IPS-11a (cell line): ENCODE measurements around the gene FRMPD2.
"Not testable (repeated sequence)": the region's sequence is repeated elsewhere in the genome, so short reads cannot be mapped to it uniquely, and the experiment has no call there.

Source experiments
- H3K4me3 ChIP-seq: one replicate; pipeline ENCODE4 v1.5.1; 2013; ENCODE audit warnings: low read depth, low read length, control low read depth

FRMPD2 gene

GRCh38 chr10:48233559-48234005 is 40.9 kb downstream of the FRMPD2 start:
- no peak overlapping the region for H3K4me3 ChIP-seq

- no peak overlapping the region for H3K4me3 ChIP-seq
Observed at GRCh38 chr10:48232717-48233447, 41.6 kb downstream of the FRMPD2 start.

- H3K4me3 ChIP-seq = no peak overlapping the region
Observed at GRCh38 chr10:48231699-48232315, 42.7 kb downstream of the FRMPD2 start.

GRCh38 chr10:48231178-48231577 is 43.3 kb downstream of the FRMPD2 start:
- no peak overlapping the region for H3K4me3 ChIP-seq

DNA sequence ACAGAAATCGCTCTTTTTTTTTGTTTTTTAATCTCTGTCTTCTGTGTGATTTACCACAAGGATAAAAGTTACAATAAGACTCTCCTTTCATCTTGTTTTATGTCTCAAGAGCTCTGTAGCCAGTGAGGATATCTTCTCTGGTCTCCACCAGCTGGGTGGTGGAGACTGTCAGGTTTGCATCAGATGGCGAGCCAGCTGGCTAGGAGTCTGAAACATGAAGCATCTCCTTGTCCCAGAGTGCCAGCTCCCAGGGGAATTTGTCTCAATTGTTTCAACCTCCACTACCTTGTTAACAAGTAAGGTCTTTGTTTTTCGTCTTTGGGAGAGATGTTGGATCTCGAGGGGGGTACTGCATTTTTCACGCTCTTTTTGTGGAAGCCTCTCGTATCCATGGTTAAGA is 47.3 kb downstream of the FRMPD2 start:
- no peak overlapping the region for H3K4me3 ChIP-seq

GRCh38 chr10:48224979-48225560 is 49.4 kb downstream of the FRMPD2 start:
- no peak overlapping the region for H3K4me3 ChIP-seq

DNA sequence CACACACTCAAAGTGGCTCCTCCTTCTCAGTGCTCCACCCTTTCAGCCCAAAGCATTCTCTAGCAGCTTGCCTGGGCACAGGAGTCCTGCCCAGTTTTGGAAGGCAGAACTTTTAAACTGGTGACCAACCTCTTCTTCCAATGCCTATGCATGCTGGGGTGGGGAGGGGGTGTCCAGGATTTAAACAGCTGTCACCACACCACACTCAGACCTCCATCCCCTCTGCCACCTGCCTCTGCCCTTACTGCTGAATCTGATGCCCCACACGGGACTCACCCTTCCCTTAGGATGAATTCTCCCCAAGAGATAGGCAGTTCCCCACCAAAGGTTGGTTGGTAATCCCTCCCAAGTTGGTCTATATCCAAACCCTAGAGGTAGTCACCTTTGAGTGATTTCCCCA is 50.2 kb downstream of the FRMPD2 start:
- no peak overlapping the region for H3K4me3 ChIP-seq

GRCh38 chr10:48221814-48222213 is 52.7 kb downstream of the FRMPD2 start:
- H3K4me3 ChIP-seq = no peak overlapping the region

DNA sequence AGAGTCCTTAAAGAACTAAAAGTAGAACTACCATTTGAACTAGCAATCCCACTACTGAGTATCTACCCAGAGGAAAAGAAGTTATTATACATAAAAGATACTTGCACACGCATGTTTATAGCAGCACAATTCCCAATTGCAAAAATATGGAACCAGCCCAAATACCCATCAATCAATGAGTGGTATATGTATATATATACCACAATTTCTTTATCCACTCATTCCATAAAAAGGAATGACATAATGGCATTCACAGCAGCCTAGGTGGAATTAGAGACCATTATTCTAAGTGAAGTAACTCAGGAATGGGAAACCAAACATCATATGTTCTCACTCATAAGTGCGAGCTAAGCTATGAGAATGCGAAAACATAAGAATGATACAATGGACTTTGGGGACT is 53.5 kb downstream of the FRMPD2 start:
- H3K4me3 ChIP-seq = not testable (repeated sequence)

GRCh38 chr10:48219194-48219593 is 55.3 kb downstream of the FRMPD2 start:
- H3K4me3 ChIP-seq = no peak overlapping the region

DNA sequence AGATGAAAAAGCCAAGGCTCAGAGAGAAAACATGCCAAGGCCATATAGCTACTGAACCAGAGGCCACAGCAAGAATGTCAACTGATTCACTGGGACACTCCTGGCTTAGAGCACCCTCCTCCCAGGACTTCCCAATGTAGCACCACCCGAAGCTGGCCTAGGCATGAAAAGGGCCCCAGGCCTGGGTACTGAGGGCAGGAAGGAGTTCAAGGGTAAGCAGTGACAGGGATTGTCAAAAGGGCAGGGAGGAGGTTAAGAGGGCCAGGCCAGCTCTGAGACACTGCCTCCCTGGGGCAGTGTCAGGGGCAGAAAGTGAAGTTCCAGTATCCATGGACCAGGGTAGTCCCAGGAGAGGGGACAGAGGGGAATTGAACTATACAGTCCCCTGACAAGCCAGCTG is 57.8 kb downstream of the FRMPD2 start:
- H3K4me3 ChIP-seq = no peak overlapping the region

DNA sequence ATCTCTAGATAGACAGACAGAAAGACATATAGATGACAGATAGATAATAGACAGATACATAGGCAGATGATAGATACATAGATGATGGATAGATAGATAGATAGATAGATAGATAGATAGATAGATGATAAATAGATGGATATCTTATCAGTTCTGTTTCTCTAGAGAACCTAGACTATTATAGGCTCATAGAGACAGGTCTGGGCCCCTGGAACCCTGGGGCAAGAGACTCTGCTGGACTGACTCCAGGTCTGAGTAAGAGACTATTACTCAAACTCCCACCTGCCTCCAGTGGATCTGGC is 58.3 kb downstream of the FRMPD2 start:
- H3K4me3 ChIP-seq = no peak overlapping the region

- H3K4me3 ChIP-seq = no peak overlapping the region
Observed at GRCh38 chr10:48215486-48216203, 58.9 kb downstream of the FRMPD2 start.

GRCh38 chr10:48214716-48215485 is 59.6 kb downstream of the FRMPD2 start:
- H3K4me3 ChIP-seq = no peak overlapping the region

- H3K4me3 ChIP-seq = no peak overlapping the region
Observed at GRCh38 chr10:48213047-48213446, 61.4 kb downstream of the FRMPD2 start.

GRCh38 chr10:48211777-48212176 is 62.7 kb downstream of the FRMPD2 start:
- H3K4me3 ChIP-seq = no peak overlapping the region

DNA sequence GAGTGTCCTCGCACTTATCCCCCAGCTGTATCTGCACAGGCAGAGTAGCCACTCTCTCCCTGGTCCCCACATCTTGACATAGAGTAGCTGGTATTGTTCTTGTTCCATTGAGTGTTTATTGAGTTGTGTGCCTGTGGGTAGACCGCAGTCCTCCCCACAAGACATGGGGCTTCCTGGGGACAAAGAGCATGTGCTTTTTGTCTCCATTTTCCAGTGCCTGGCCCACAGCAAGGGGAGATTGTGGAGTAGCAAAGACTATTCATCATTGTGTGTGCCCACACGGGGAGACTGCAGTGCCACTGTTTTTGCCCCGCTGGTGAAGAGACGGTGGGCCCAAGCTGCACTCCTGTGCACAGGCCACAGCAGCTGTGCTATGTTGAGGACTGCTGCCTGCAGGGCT is 63.5 kb downstream of the FRMPD2 start:
- H3K4me3 ChIP-seq = no peak overlapping the region

DNA sequence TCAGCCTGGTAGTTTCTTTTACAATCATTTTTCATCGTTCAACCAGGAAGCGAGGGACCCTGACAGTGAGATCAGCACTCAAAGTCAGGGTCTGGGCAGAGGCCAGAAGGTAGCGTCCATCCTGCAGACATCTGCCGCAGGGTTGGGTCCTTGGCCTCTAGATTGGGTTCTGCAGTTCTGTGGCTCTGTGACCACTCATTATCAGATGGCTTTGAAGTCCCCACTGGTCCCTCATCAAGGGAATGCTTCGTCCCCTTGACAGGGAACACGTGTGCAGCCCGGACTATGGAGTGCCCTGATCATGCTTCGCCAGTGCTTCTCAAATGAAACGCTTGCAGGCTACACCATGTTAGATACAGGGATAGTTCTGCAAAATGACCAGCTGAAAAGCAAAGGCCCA is 64.1 kb downstream of the FRMPD2 start:
- H3K4me3 ChIP-seq = no peak overlapping the region

- H3K4me3 ChIP-seq = no peak overlapping the region
Observed at GRCh38 chr10:48209241-48209640, 65.3 kb downstream of the FRMPD2 start.

DNA sequence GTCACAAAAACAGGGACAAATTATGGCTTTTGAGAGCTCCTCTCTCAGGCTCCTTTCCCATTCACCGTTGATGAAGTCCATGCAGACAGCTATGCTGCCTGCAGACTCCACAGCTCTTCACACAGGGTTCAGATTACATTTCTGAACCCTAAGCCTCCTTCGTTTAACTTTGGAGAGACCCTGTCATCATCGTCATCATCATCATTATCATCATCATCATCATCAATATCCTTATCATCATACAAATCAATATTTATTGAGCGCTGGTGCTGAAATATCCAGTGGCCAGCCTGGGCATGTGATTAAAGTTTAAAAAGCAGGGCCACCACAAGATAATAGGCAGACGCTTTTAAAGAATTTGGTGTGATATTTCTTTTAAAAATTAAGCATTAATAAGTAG is 66.6 kb downstream of the FRMPD2 start:
- H3K4me3 ChIP-seq = no peak overlapping the region
